B cell (primary cell): ENCODE data around the gene SEMA6A.

Experiments used
- EZH2 ChIP-seq: IDR thresholded peaks from 2 replicates; pipeline ENCODE4 v1.6.1; 2012; ENCODE audit warnings: borderline replicate concordance, low read depth, mild to moderate bottlenecking, moderate library complexity, low read length; ENCODE audit not compliant: insufficient read depth, poor library complexity, severe bottlenecking
- TF ChIP-seq, protein P1 (sequence below): fragments of 200-600 bp; IDR thresholded peaks from one replicate; pipeline ENCODE4 v1.8.0; 2022; ENCODE audit warnings: antibody characterized with exemption, mild to moderate bottlenecking

DNA sequence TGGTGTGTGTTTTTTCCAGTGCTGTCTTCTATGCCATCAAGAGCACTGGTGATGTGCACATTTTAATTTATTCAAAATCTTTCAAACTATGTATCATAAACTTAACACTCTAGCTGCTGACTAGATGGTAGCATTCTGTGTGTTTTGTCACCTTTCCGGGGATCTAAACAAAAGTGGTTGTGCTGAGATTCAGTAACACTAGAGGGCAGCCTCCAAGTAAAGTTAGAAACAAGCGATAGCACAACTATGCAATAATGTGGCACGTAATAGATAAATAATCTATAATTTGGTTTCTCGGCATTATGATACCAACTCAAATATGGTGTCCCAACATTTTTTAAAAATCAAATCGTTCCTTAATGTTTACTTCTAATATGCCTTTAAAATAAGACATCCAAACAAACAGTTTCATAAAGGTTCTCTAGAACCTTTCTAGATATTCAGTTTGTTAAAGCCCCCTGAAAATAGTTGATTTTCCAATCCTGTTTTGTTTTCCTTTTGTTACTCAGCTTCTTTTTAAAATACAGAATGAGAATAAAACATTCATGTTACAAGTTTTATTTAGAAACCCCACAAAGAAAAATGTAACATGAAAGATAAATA, 16.9 kb downstream of the SEMA6A start:
- TF ChIP-seq, protein P1, sequence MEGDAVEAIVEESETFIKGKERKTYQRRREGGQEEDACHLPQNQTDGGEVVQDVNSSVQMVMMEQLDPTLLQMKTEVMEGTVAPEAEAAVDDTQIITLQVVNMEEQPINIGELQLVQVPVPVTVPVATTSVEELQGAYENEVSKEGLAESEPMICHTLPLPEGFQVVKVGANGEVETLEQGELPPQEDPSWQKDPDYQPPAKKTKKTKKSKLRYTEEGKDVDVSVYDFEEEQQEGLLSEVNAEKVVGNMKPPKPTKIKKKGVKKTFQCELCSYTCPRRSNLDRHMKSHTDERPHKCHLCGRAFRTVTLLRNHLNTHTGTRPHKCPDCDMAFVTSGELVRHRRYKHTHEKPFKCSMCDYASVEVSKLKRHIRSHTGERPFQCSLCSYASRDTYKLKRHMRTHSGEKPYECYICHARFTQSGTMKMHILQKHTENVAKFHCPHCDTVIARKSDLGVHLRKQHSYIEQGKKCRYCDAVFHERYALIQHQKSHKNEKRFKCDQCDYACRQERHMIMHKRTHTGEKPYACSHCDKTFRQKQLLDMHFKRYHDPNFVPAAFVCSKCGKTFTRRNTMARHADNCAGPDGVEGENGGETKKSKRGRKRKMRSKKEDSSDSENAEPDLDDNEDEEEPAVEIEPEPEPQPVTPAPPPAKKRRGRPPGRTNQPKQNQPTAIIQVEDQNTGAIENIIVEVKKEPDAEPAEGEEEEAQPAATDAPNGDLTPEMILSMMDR, result no peak
- TF ChIP-seq EZH2, result no peak
